Mucosa of rectum (tissue), 2 donors: ENCODE measurements around the gene NDUFA13.
"Not testable (repeated sequence)": the region's sequence is repeated elsewhere in the genome, so short reads cannot be mapped to it uniquely, and the experiment has no call there.

ENCODE experiments used
- H3K27ac ChIP-seq, 2 donors: one replicate each; pipeline ENCODE4 v1.7.0; 2013; ENCODE audit warnings: inconsistent platforms in 2 of 2, low read depth in 2 of 2, low read length in 2 of 2
- H3K27me3 ChIP-seq, 2 donors: one replicate each; pipeline ENCODE4 v1.7.0; 2013; ENCODE audit warnings: low read length in 2 of 2; ENCODE audit not compliant: control insufficient read depth in 2 of 2, insufficient read depth in 2 of 2
- H3K36me3 ChIP-seq, 2 donors: one replicate each; pipeline ENCODE4 v1.7.0; 2013; ENCODE audit warnings: low read length in 2 of 2; ENCODE audit not compliant: control insufficient read depth in 2 of 2, insufficient read depth in 2 of 2
- H3K4me1 ChIP-seq, 2 donors: one replicate each; pipeline ENCODE4 v1.7.0; 2013; ENCODE audit warnings: low read length in 2 of 2, mild to moderate bottlenecking in 1 of 2; ENCODE audit not compliant: control insufficient read depth in 2 of 2, insufficient read depth in 2 of 2
- H3K4me3 ChIP-seq, 2 donors: one replicate each; pipeline ENCODE4 v1.7.0; 2013; ENCODE audit warnings: low read length in 2 of 2
- H3K9ac ChIP-seq, 2 donors: one replicate each; pipeline ENCODE4 v1.7.0; 2013; ENCODE audit warnings: low read length in 2 of 2, low read depth in 1 of 2, mild to moderate bottlenecking in 1 of 2
- H3K9me3 ChIP-seq, 2 donors: one replicate each; pipeline ENCODE4 v1.7.0; 2013; ENCODE audit warnings: low read length in 2 of 2; ENCODE audit not compliant: control insufficient read depth in 2 of 2
- donor health status: healthy.
- donor health status: Normal muscosa, but diverticular disease.

The NDUFA13 gene

GRCh38 chr19:19515642-19516519 is at the start of gene NDUFA13:
Gene NDUFA13, plus strand, starts transcription at chr19:19516225. Its CDS starts 14 bp downstream, at chr19:19516239.
- no peaks in the 10 kb centered on the region for H3K27me3 ChIP-seq
- no peaks in the 10 kb centered on the region for H3K9me3 ChIP-seq
- H3K27ac ChIP-seq: peak within 1 kb of the TSS; percentile 84
- H3K4me3 ChIP-seq: peak within 1 kb of the TSS; percentile 76 to 98
- peaks cover 0 to 12% of the 10 kb centered on the region in 2 donors for H3K36me3 ChIP-seq
- peaks cover 7 to 14% of the 10 kb centered on the region in 2 donors for H3K4me1 ChIP-seq
- H3K9ac ChIP-seq: peak within 1 kb of the TSS; percentile 87 to 95

- Histone ChIP-seq H3K36me3 (peaks cover 20 to 47% of the 10 kb centered on the region in 2 donors), H3K9ac (no peak overlapping the region), H3K27me3 (no peaks in the 10 kb centered on the region), H3K4me1 (peaks cover 6 to 26% of the 10 kb centered on the region in 2 donors), H3K4me3 (no peak overlapping the region), H3K9me3 (peaks cover 8 to 14% of the 10 kb centered on the region in 2 donors), H3K27ac (no peak overlapping the region)
These were observed 47.5 kb upstream of the NDUFA13 start for GRCh38 chr19:19468424-19469050.

GRCh38 chr19:19470579-19470978 is 45.4 kb upstream of the NDUFA13 start:
- Histone ChIP-seq H3K9ac (no peak overlapping the region), H3K27ac (peak overlapping the region in 1 of 2 donors; percentile 61), H3K36me3 (peaks cover 20 to 42% of the 10 kb centered on the region in 2 donors)

GRCh38 chr19:19471682-19472081 is 44.3 kb upstream of the NDUFA13 start:
- Histone ChIP-seq H3K27ac (no peak overlapping the region), H3K36me3 (peaks cover 9 to 31% of the 10 kb centered on the region in 2 donors), H3K9ac (no peak overlapping the region), H3K4me3 (no peak overlapping the region), H3K4me1 (peaks cover 0 to 13% of the 10 kb centered on the region in 2 donors), H3K9me3 (peaks cover 8 to 14% of the 10 kb centered on the region in 2 donors), H3K27me3 (no peaks in the 10 kb centered on the region)

More at GRCh38 chr19:19470579-19470978, 45.4 kb upstream of the NDUFA13 start:
- H3K4me3 ChIP-seq: no peak overlapping the region
- H3K9me3 ChIP-seq: peaks cover 8 to 14% of the 10 kb centered on the region in 2 donors
- peaks cover 0 to 13% of the 10 kb centered on the region in 2 donors for H3K4me1 ChIP-seq
- H3K27me3 ChIP-seq: no peaks in the 10 kb centered on the region

- H3K36me3 ChIP-seq: peaks cover 7 to 29% of the 10 kb centered on the region in 2 donors
- peaks cover 0 to 13% of the 10 kb centered on the region in 2 donors for H3K4me1 ChIP-seq
- not testable (repeated sequence) for H3K27ac ChIP-seq, H3K4me3 ChIP-seq, H3K9ac ChIP-seq, H3K27me3 ChIP-seq
- H3K9me3 ChIP-seq: peaks cover 8 to 11% of the 10 kb centered on the region in 2 donors
These were observed 43.9 kb upstream of the NDUFA13 start for GRCh38 chr19:19472106-19472505.

GRCh38 chr19:19475015-19475765 is 40.8 kb upstream of the NDUFA13 start:
- no peaks in the 10 kb centered on the region for H3K27me3 ChIP-seq
- H3K9me3 ChIP-seq: no peaks in the 10 kb centered on the region
- no peak overlapping the region for H3K9ac ChIP-seq
- no peak overlapping the region for H3K27ac ChIP-seq
- peaks cover 3 to 16% of the 10 kb centered on the region in 2 donors for H3K36me3 ChIP-seq
- H3K4me3 ChIP-seq: no peak overlapping the region
- peaks cover 5 to 24% of the 10 kb centered on the region in 2 donors for H3K4me1 ChIP-seq

GRCh38 chr19:19475849-19476828 is 39.9 kb upstream of the NDUFA13 start:
- Histone ChIP-seq H3K4me1 (peaks cover 5 to 20% of the 10 kb centered on the region in 2 donors), H3K9ac (no peak overlapping the region), H3K27me3 (no peaks in the 10 kb centered on the region), H3K9me3 (no peaks in the 10 kb centered on the region), H3K4me3 (no peak overlapping the region), H3K36me3 (peaks cover 3 to 16% of the 10 kb centered on the region in 2 donors), H3K27ac (no peak overlapping the region)

GRCh38 chr19:19477705-19478383 is 38.2 kb upstream of the NDUFA13 start:
- Histone ChIP-seq H3K9ac (no peak overlapping the region), H3K9me3 (no peaks in the 10 kb centered on the region), H3K4me3 (no peak overlapping the region), H3K4me1 (peaks cover 5 to 12% of the 10 kb centered on the region in 2 donors), H3K36me3 (peaks cover 3 to 18% of the 10 kb centered on the region in 2 donors), H3K27ac (peak overlapping the region; percentile 16 to 41), H3K27me3 (no peaks in the 10 kb centered on the region)
